Mesenteric fat pad (tissue), 1 donor: ENCODE data around the gene E2F3. TPM values are rescaled to one million over a fixed set of nuclear protein-coding genes. Genes with fewer than 3 reads are reported as not detected.
"Not testable (repeated sequence)": the region's sequence is repeated elsewhere in the genome, so short reads cannot be mapped to it uniquely, and the experiment has no call there.

Experiments used
- DNase-seq: peaks from one replicate; pipeline ENCODE4 v3.0.0-alpha.2; 2020; ENCODE audit warnings: low spot score
- total RNA-seq: library from RNA; stranded (reverse); fragmentation: NEBNext Ultra II Directional; extraction: Animal tissue kit (Norgen Biotek cat#: 25700); gene quantifications from one replicate; pipeline ENCODE4 v1.2.1, GENCODE V29; 2021
- donor health status: DM: yes; HTN: yes; CAD: no.

E2F3 gene
- total RNA-seq, 1 donor from 2014 or later, result 15.6 TPM

GRCh38 chr6:20464847-20465246, 63.2 kb downstream of the E2F3 start:
- DNase-seq, result no peak

GRCh38 chr6:20465616-20466015, 63.9 kb downstream of the E2F3 start:
- DNase-seq, result not testable (repeated sequence)

- DNase-seq, result no peak
Measured at GRCh38 chr6:20467437-20467836, 65.8 kb downstream of the E2F3 start.

- no peak for DNase-seq
Measured at GRCh38 chr6:20468209-20468608, 66.5 kb downstream of the E2F3 start.

GRCh38 chr6:20472748-20473147, 71.1 kb downstream of the E2F3 start:
- DNase-seq, result no peak

GRCh38 chr6:20473518-20473917, 71.8 kb downstream of the E2F3 start:
- DNase-seq, result no peak

GRCh38 chr6:20474874-20475542, 73.3 kb downstream of the E2F3 start:
- no peak for DNase-seq

- DNase-seq, result no peak
Measured at GRCh38 chr6:20476501-20477043, 74.9 kb downstream of the E2F3 start.

- DNase-seq, result no peak
Measured at GRCh38 chr6:20477485-20477884, 75.8 kb downstream of the E2F3 start.

GRCh38 chr6:20479060-20479459, 77.4 kb downstream of the E2F3 start:
- no peak for DNase-seq

GRCh38 chr6:20479526-20479925, 77.8 kb downstream of the E2F3 start:
- no peak for DNase-seq

- no peak for DNase-seq
Measured at GRCh38 chr6:20481281-20481680, 79.6 kb downstream of the E2F3 start.

- no peak for DNase-seq
Measured at GRCh38 chr6:20483887-20484497, 82.3 kb downstream of the E2F3 start.

- DNase-seq, result no peak
Measured at GRCh38 chr6:20486641-20487040, 85.0 kb downstream of the E2F3 start.

- DNase-seq, result no peak
Measured at GRCh38 chr6:20487669-20488375, 86.1 kb downstream of the E2F3 start.

- no peak for DNase-seq
Measured at GRCh38 chr6:20490591-20490990, 88.9 kb downstream of the E2F3 start.

- DNase-seq, result no peak
Measured at GRCh38 chr6:20492099-20492498, 90.4 kb downstream of the E2F3 start.

GRCh38 chr6:20497216-20498040, 95.7 kb downstream of the E2F3 start:
- no peak for DNase-seq

GRCh38 chr6:20498041-20498385, 96.3 kb downstream of the E2F3 start:
- DNase-seq, result no peak

- DNase-seq, result no peak
Measured at GRCh38 chr6:20509212-20509611, 107.5 kb downstream of the E2F3 start.

GRCh38 chr6:20511852-20512251, 110.2 kb downstream of the E2F3 start:
- no peak for DNase-seq
